ENCODE results near the gene NDUFS5.
"Not testable (repeated sequence)": the region's sequence is repeated elsewhere in the genome, so short reads cannot be mapped to it uniquely, and the experiment has no call there.

NDUFS5 gene

GRCh38 chr1:39017266-39017665 lies 8.9 kb upstream of the NDUFS5 start:
- ChIA-PET CTCF (no interaction called here), POLR2A (interaction anchor here (1.0 to 1.1 kb wide), 2 partner anchors 9 to 14 kb away, joined by 3 to 4 read pairs; partner anchors contain the start of gene NDUFS5)
- Histone ChIP-seq H3K36me3 (ENCODE audit: control insufficient read depth in 2 of 2, insufficient read depth in 1 of 2, low read length in 2 of 2) (peaks cover 0 to 8% of the 10 kb centered on the region in 2 experiments; a peak in 1 of 3 replicates), H3K27ac (ENCODE audit: extremely low read depth, low read depth, low read length) (no peak overlapping the region), H3K4me3 (ENCODE audit: low read depth, low read length) (no peak overlapping the region), H3K4me1 (ENCODE audit: control insufficient read depth, insufficient read depth, low read length) (no peaks in the 10 kb centered on the region), H3K9me3 (ENCODE audit: control insufficient read depth, insufficient read depth, low read depth, low read length) (no peaks in the 10 kb centered on the region)
- no peak for TF ChIP-seq ZBTB8A (tag by site-specific recombination; IDR thresholded peaks at IDR 0.05)
- TF ChIP-seq ZNF548 (tag by site-specific recombination; IDR thresholded peaks at IDR 0.05) = no peak
- TF ChIP-seq ZNF335 (tag by site-specific recombination; conservative IDR thresholded peaks at IDR 0.05) = no peak
- TF ChIP-seq EGR2 (tag by site-specific recombination; IDR thresholded peaks at IDR 0.05; ENCODE audit: low read depth) = peak; percentile 37; the same call in 1 of the 2 replicates
- TF ChIP-seq ZNF747 (tag by site-specific recombination; IDR thresholded peaks at IDR 0.05) = no peak
- no peak for TF ChIP-seq ZNF433 (tag by site-specific recombination; IDR thresholded peaks at IDR 0.05; ENCODE audit: low read depth)
- TF ChIP-seq ZNF214 (tag by site-specific recombination; IDR thresholded peaks at IDR 0.05; ENCODE audit: borderline replicate concordance) = no peak

GRCh38 chr1:39020494-39020893 lies 5.7 kb upstream of the NDUFS5 start:
- POLR2A ChIA-PET; CTCF ChIA-PET; H3K27ac ChIP-seq (ENCODE audit: extremely low read depth, low read depth, low read length); H3K4me1 ChIP-seq (ENCODE audit: control insufficient read depth, insufficient read depth, low read length); H3K36me3 ChIP-seq (ENCODE audit: control insufficient read depth in 2 of 2, insufficient read depth in 1 of 2, low read length in 2 of 2); H3K9me3 ChIP-seq (ENCODE audit: control insufficient read depth, insufficient read depth, low read depth, low read length); H3K4me3 ChIP-seq (ENCODE audit: low read depth, low read length): not testable (repeated sequence)
- TF ChIP-seq ZNF248 (tag by site-specific recombination; IDR thresholded peaks at IDR 0.05) = peak; percentile 90

GRCh38 chr1:39021426-39021825 lies 4.7 kb upstream of the NDUFS5 start:
- H3K4me3 ChIP-seq (ENCODE audit: low read depth, low read length) = no peak overlapping the region
- no peaks in the 10 kb centered on the region for H3K4me1 ChIP-seq (ENCODE audit: control insufficient read depth, insufficient read depth, low read length)
- ChIA-PET POLR2A (no interaction called here), CTCF (no interaction called here)
- no peaks in the 10 kb centered on the region for H3K36me3 ChIP-seq (ENCODE audit: control insufficient read depth in 2 of 2, insufficient read depth in 1 of 2, low read length in 2 of 2)
- no peak for TF ChIP-seq ZBTB6 (tag by site-specific recombination; IDR thresholded peaks at IDR 0.05)
- no peak for TF ChIP-seq HOXD13 (CRISPR knock-in tag; IDR thresholded peaks at IDR 0.05; ENCODE audit: borderline replicate concordance)
- no peak for TF ChIP-seq HOXA7 (CRISPR knock-in tag; IDR thresholded peaks at IDR 0.05; ENCODE audit: borderline replicate concordance)
- no peak for TF ChIP-seq ZNF169 (tag by site-specific recombination; IDR thresholded peaks at IDR 0.05)
- no peak for TF ChIP-seq ZNF121 (tag by site-specific recombination; IDR thresholded peaks at IDR 0.05)
- no peak for TF ChIP-seq ZNF23 (tag by site-specific recombination; IDR thresholded peaks at IDR 0.05; ENCODE audit: borderline replicate concordance)
- TF ChIP-seq ZNF239 (tag by site-specific recombination; IDR thresholded peaks at IDR 0.05) = no peak
- no peak for TF ChIP-seq PRDM6 (tag by site-specific recombination; IDR thresholded peaks at IDR 0.05)
- TF ChIP-seq ZNF19 (tag by site-specific recombination; IDR thresholded peaks at IDR 0.05; ENCODE audit: low read depth) = no peak
- no peak for TF ChIP-seq BCL11B (tag by site-specific recombination; IDR thresholded peaks at IDR 0.05; ENCODE audit: low read depth)
- no peak for TF ChIP-seq ZNF791 (tag by site-specific recombination; IDR thresholded peaks at IDR 0.05)
- no peak for TF ChIP-seq GLIS2 (tag by site-specific recombination; IDR thresholded peaks at IDR 0.05)
- H3K27ac ChIP-seq (ENCODE audit: extremely low read depth, low read depth, low read length) = no peak overlapping the region
- H3K9me3 ChIP-seq (ENCODE audit: control insufficient read depth, insufficient read depth, low read depth, low read length) = no peaks in the 10 kb centered on the region
